Loucy (cell line): Measurements from ENCODE around the gene LRRC46.

Source experiments
- CTCF ChIP-seq: fragments of 200-600 bp; sonication (generic); conservative IDR thresholded peaks from 2 replicates; pipeline ENCODE4 v1.5.1; 2014; ENCODE audit warnings: mild to moderate bottlenecking, antibody characterized with exemption, low read length
- EZH2phosphoT487 ChIP-seq: fragments of 200-600 bp; IDR thresholded peaks from 2 replicates; pipeline ENCODE4 v1.6.1; 2018; ENCODE audit warnings: antibody characterized with exemption, mild to moderate bottlenecking, moderate library complexity, borderline replicate concordance

- TF ChIP-seq CTCF, result no peak
- TF ChIP-seq EZH2phosphoT487, result no peak
Measured at GRCh38 chr17:47871048-47871447, 39.6 kb downstream of the LRRC46 start.
